GM23338 (cell line): ENCODE results near the gene SPEF1. TPM values are rescaled to one million over a fixed set of nuclear protein-coding genes. Genes with fewer than 3 reads are reported as not detected.

Experiments used
- ATAC-seq: fragments of 200-7000 bp; cut with Tn5 transposase; 3 replicates; pipeline ENCODE4 v1.9.1; 2020
- DNase-seq: peaks from one replicate; pipeline ENCODE4 v3.0.0-alpha.2; 2015; ENCODE audit warnings: low spot score
- H2AFZ ChIP-seq: fragments of 200-600 bp; sonication (generic); 2 replicates; pipeline ENCODE4 v1.8.0; 2016; ENCODE audit warnings: antibody characterized with exemption, mild to moderate bottlenecking, moderate library complexity
- H3F3A ChIP-seq: fragments of 200-600 bp; sonication (generic); replicated peaks from 2 replicates; pipeline ENCODE4 v1.8.0; 2017; ENCODE audit warnings: antibody characterized with exemption, mixed run types, low read depth
- H3K27ac ChIP-seq: fragments of 200-600 bp; sonication (generic); 2 replicates; pipeline ENCODE4 v1.6.1; 2016; ENCODE audit warnings: low read depth
- H3K27me3 ChIP-seq: fragments of 200-600 bp; sonication (generic); 2 replicates; pipeline ENCODE4 v1.8.0; 2016; ENCODE audit warnings: mild to moderate bottlenecking, mixed run types, moderate library complexity; ENCODE audit not compliant: insufficient read depth
- H3K36me3 ChIP-seq: fragments of 200-600 bp; sonication (generic); 2 replicates; pipeline ENCODE4 v1.8.0; 2016; ENCODE audit warnings: mild to moderate bottlenecking; ENCODE audit not compliant: insufficient read depth
- H3K4me1 ChIP-seq: fragments of 200-600 bp; sonication (generic); 2 replicates; pipeline ENCODE4 v1.8.0; 2016; ENCODE audit warnings: mild to moderate bottlenecking, moderate library complexity; ENCODE audit not compliant: insufficient read depth
- H3K4me2 ChIP-seq: fragments of 200-600 bp; sonication (generic); 2 replicates; pipeline ENCODE4 v1.7.1; 2017; ENCODE audit warnings: mixed run types
- H3K4me3 ChIP-seq: fragments of 200-600 bp; sonication (generic); 2 replicates; pipeline ENCODE4 v1.6.1; 2016; ENCODE audit warnings: mixed run types
- H3K79me2 ChIP-seq: fragments of 200-600 bp; sonication (generic); replicated peaks from 2 replicates; pipeline ENCODE4 v1.8.0; 2017; ENCODE audit warnings: mild to moderate bottlenecking; ENCODE audit not compliant: insufficient read depth
- H3K9me2 ChIP-seq: fragments of 200-600 bp; sonication (generic); 2 replicates; pipeline ENCODE4 v1.8.0; 2017; ENCODE audit not compliant: insufficient read depth
- H4K20me1 ChIP-seq: fragments of 200-600 bp; sonication (generic); replicated peaks from 2 replicates; pipeline ENCODE4 v1.8.0; 2017; ENCODE audit warnings: mild to moderate bottlenecking; ENCODE audit not compliant: insufficient read depth
- H3K27ac Mint-ChIP-seq: 2 replicates; pipeline ENCODE4 v1.8.0; 2020; ENCODE audit warnings: inconsistent platforms, mild to moderate bottlenecking, moderate library complexity, mixed read lengths
- H3K27me3 Mint-ChIP-seq: 3 replicates; pipeline ENCODE4 v1.8.0; 2022; ENCODE audit warnings: low read depth, mild to moderate bottlenecking, moderate library complexity, mixed read lengths, inconsistent platforms; ENCODE audit not compliant: insufficient read depth, poor library complexity
- H3K36me3 Mint-ChIP-seq: 3 replicates; pipeline ENCODE4 v1.8.0; 2021; ENCODE audit warnings: low read depth, mild to moderate bottlenecking, inconsistent platforms, moderate library complexity, mixed read lengths
- H3K4me1 Mint-ChIP-seq: 3 replicates; pipeline ENCODE4 v1.8.0; 2020; ENCODE audit warnings: mild to moderate bottlenecking, inconsistent platforms, mixed read lengths
- H3K4me3 Mint-ChIP-seq: 3 replicates; pipeline ENCODE4 v1.8.0; 2021; ENCODE audit warnings: moderate library complexity, mild to moderate bottlenecking, inconsistent platforms, mixed read lengths
- H3K9me3 Mint-ChIP-seq: 3 replicates; pipeline ENCODE4 v1.8.0; 2020; ENCODE audit warnings: moderate library complexity, mild to moderate bottlenecking, inconsistent platforms, mixed read lengths
- EZH2 ChIP-seq: fragments of 200-600 bp; sonication (generic); IDR thresholded peaks from one replicate; pipeline ENCODE4 v1.8.0; 2017; ENCODE audit warnings: antibody characterized with exemption, mild to moderate bottlenecking, low read depth; ENCODE audit not compliant: unreplicated experiment
- EZH2phosphoT487 ChIP-seq: fragments of 200-600 bp; sonication (generic); IDR thresholded peaks from one replicate; pipeline ENCODE4 v1.8.1; 2018; ENCODE audit warnings: antibody characterized with exemption; ENCODE audit not compliant: unreplicated experiment
- JUNB ChIP-seq: IDR thresholded peaks from one replicate; pipeline ENCODE4 v1.6.1; 2016; ENCODE audit warnings: antibody characterized with exemption; ENCODE audit not compliant: unreplicated experiment
- NANOG ChIP-seq: IDR thresholded peaks from 2 replicates; pipeline ENCODE4 v1.6.1; 2016; ENCODE audit warnings: antibody characterized with exemption, borderline replicate concordance
- STAT1 ChIP-seq: IDR thresholded peaks from one replicate; pipeline ENCODE4 v1.6.1; 2016; ENCODE audit warnings: antibody characterized with exemption; ENCODE audit not compliant: unreplicated experiment
- ZNF331 ChIP-seq: fragments of 250-450 bp; sonication (Bioruptor Pico); IDR thresholded peaks from 2 replicates; pipeline ENCODE4 v1.5.0; 2020; ENCODE audit warnings: low read depth, mild to moderate bottlenecking, moderate library complexity
- polyA plus RNA-seq: library from polyadenylated mRNA; unstranded; fragments of >200 nt; fragmentation: Nextera tagmentation; extraction: Ambion mirVana; gene quantifications from 2 replicates; pipeline ENCODE4 v1.2.1, GENCODE V29; 2016
- total RNA-seq: library from RNA; depleted of rRNA; stranded (reverse); fragments of >200 nt; shearing (Covaris generic); gene quantifications from 2 replicates; pipeline ENCODE4 v1.2.3, GENCODE V29; 2014
- TF ChIP-seq, protein P1 (sequence below): IDR thresholded peaks from 2 replicates; pipeline ENCODE4 v1.6.1; 2016; ENCODE audit warnings: antibody characterized with exemption
- TF ChIP-seq, protein P2 (sequence below), 2 experiments: fragments of 200-600 bp in 1 of 2; sonication (generic) in 1 of 2; conservative IDR thresholded peaks; 2 replicates each; pipeline versions ENCODE4 v1.5.1 to v1.6.1; 2016 to 2017; ENCODE audit warnings: antibody characterized with exemption in 2 of 2, low read depth in 2 of 2, mild to moderate bottlenecking in 2 of 2, moderate library complexity in 1 of 2
- TF ChIP-seq, protein P3 (sequence below): fragments of 250-450 bp; sonication (Bioruptor Pico); IDR thresholded peaks from 2 replicates; pipeline ENCODE4 v1.5.0; 2020; ENCODE audit warnings: mild to moderate bottlenecking, moderate library complexity

Gene SPEF1
- total and polyA plus RNA-seq, 2 experiments from 2014 or later: 0.68 to 0.69 TPM

DNA sequence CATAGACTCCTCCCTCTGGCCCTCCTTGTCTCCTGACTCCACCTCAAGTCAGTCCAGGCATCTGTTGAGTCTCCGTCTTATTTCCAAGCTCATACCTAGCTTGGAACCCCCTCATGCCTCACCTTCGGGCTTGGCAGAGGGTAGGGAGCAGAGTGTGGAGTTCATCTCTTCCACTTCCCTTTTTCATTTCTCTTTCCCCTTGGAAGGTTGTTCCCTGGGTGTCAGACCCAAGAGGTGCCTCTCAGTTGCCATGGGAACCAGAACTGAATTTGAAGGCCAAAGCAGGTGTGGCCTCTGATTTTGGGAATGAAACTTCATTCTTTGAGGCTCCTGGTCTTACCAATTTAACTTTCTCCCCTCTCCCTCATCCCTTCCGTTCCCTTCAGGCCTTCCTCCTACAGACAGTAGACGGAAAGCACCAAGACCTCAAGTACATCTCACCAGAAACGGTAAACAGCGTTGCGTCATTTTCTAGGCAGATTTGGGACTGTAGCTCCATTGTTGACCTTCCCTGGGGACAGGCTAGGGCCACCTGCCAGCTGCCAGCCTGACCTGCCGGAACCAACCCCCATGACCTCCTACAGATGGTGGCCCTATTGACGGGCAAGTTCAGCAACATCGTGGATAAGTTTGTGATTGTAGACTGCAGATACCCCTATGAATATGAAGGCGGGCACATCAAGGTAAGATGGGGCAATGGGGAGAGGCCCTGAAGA, 21.4 kb upstream of the SPEF1 start (continued):
- no peak for TF ChIP-seq ZNF331 (CRISPR knock-in tag)
- no peak for TF ChIP-seq EZH2phosphoT487
- TF ChIP-seq, protein P1, sequence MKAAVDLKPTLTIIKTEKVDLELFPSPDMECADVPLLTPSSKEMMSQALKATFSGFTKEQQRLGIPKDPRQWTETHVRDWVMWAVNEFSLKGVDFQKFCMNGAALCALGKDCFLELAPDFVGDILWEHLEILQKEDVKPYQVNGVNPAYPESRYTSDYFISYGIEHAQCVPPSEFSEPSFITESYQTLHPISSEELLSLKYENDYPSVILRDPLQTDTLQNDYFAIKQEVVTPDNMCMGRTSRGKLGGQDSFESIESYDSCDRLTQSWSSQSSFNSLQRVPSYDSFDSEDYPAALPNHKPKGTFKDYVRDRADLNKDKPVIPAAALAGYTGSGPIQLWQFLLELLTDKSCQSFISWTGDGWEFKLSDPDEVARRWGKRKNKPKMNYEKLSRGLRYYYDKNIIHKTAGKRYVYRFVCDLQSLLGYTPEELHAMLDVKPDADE: no peak
- TF ChIP-seq STAT1: no peak
- no peak for TF ChIP-seq EZH2
- no peak for TF ChIP-seq JUNB
- TF ChIP-seq, protein P2, sequence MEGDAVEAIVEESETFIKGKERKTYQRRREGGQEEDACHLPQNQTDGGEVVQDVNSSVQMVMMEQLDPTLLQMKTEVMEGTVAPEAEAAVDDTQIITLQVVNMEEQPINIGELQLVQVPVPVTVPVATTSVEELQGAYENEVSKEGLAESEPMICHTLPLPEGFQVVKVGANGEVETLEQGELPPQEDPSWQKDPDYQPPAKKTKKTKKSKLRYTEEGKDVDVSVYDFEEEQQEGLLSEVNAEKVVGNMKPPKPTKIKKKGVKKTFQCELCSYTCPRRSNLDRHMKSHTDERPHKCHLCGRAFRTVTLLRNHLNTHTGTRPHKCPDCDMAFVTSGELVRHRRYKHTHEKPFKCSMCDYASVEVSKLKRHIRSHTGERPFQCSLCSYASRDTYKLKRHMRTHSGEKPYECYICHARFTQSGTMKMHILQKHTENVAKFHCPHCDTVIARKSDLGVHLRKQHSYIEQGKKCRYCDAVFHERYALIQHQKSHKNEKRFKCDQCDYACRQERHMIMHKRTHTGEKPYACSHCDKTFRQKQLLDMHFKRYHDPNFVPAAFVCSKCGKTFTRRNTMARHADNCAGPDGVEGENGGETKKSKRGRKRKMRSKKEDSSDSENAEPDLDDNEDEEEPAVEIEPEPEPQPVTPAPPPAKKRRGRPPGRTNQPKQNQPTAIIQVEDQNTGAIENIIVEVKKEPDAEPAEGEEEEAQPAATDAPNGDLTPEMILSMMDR (conservative IDR thresholded peaks at IDR 0.05; ENCODE audit: low read depth in 2 of 2): no peak
- TF ChIP-seq NANOG: no peak

DNA sequence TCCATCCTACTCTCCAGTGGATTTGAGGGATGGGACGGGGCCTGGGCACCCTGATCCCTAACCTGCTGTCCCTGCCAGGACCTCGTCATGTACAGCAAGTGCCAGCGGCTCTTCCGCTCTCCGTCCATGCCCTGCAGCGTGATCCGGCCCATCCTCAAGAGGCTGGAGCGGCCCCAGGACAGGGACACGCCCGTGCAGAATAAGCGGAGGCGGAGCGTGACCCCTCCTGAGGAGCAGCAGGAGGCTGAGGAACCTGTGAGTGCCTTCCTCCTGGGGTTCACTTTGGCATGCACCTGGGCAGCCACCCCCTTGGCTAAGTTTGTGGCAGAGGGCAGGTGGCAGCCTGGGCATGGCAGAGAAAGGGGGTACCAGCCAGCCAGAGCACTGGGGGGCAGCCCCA, 20.6 kb upstream of the SPEF1 start:
- Histone ChIP-seq H3K4me2 (no peak overlapping the region), H3K79me2 (no peaks in the 10 kb centered on the region), H3K4me3 (no peak overlapping the region), H3K36me3 (no peaks in the 10 kb centered on the region), H3K27me3 (no peaks in the 10 kb centered on the region), H3F3A (peaks cover 11% of the 10 kb centered on the region), H2AFZ (no peak overlapping the region), H3K9me2 (no peaks in the 10 kb centered on the region), H4K20me1 (no peaks in the 10 kb centered on the region; the same call in 1 of the 2 replicates), H3K4me1 (peaks cover 41% of the 10 kb centered on the region), H3K27ac (no peak overlapping the region)
- TF ChIP-seq, protein P3, sequence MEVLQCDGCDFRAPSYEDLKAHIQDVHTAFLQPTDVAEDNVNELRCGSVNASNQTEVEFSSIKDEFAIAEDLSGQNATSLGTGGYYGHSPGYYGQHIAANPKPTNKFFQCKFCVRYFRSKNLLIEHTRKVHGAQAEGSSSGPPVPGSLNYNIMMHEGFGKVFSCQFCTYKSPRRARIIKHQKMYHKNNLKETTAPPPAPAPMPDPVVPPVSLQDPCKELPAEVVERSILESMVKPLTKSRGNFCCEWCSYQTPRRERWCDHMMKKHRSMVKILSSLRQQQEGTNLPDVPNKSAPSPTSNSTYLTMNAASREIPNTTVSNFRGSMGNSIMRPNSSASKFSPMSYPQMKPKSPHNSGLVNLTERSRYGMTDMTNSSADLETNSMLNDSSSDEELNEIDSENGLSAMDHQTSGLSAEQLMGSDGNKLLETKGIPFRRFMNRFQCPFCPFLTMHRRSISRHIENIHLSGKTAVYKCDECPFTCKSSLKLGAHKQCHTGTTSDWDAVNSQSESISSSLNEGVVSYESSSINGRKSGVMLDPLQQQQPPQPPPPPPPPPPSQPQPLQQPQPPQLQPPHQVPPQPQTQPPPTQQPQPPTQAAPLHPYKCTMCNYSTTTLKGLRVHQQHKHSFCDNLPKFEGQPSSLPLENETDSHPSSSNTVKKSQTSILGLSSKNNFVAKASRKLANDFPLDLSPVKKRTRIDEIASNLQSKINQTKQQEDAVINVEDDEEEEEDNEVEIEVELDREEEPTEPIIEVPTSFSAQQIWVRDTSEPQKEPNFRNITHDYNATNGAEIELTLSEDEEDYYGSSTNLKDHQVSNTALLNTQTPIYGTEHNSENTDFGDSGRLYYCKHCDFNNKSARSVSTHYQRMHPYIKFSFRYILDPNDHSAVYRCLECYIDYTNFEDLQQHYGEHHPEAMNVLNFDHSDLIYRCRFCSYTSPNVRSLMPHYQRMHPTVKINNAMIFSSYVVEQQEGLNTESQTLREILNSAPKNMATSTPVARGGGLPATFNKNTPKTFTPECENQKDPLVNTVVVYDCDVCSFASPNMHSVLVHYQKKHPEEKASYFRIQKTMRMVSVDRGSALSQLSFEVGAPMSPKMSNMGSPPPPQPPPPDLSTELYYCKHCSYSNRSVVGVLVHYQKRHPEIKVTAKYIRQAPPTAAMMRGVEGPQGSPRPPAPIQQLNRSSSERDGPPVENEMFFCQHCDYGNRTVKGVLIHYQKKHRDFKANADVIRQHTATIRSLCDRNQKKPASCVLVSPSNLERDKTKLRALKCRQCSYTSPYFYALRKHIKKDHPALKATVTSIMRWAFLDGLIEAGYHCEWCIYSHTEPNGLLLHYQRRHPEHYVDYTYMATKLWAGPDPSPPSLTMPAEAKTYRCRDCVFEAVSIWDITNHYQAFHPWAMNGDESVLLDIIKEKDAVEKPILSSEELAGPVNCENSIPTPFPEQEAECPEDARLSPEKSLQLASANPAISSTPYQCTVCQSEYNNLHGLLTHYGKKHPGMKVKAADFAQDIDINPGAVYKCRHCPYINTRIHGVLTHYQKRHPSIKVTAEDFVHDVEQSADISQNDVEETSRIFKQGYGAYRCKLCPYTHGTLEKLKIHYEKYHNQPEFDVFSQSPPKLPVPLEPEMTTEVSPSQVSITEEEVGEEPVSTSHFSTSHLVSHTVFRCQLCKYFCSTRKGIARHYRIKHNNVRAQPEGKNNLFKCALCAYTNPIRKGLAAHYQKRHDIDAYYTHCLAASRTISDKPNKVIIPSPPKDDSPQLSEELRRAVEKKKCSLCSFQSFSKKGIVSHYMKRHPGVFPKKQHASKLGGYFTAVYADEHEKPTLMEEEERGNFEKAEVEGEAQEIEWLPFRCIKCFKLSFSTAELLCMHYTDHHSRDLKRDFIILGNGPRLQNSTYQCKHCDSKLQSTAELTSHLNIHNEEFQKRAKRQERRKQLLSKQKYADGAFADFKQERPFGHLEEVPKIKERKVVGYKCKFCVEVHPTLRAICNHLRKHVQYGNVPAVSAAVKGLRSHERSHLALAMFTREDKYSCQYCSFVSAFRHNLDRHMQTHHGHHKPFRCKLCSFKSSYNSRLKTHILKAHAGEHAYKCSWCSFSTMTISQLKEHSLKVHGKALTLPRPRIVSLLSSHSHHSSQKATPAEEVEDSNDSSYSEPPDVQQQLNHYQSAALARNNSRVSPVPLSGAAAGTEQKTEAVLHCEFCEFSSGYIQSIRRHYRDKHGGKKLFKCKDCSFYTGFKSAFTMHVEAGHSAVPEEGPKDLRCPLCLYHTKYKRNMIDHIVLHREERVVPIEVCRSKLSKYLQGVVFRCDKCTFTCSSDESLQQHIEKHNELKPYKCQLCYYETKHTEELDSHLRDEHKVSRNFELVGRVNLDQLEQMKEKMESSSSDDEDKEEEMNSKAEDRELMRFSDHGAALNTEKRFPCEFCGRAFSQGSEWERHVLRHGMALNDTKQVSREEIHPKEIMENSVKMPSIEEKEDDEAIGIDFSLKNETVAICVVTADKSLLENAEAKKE: no peak
- Mint-ChIP-seq H3K4me1 (peaks cover 54% of the 10 kb centered on the region), H3K9me3 (no peaks in the 10 kb centered on the region), H3K27ac (no peak overlapping the region), H3K27me3 (peaks cover 25% of the 10 kb centered on the region), H3K4me3 (no peak overlapping the region), H3K36me3 (peaks cover 57% of the 10 kb centered on the region)
- DNase-seq (no peak), ATAC-seq (no peak)
